Epithelial cell of esophagus (primary cell): ENCODE data around the gene ACP2.
A peak's percentile ranks its signal among the peaks of the same experiment; 100 is the strongest.
"Not testable (repeated sequence)": the region's sequence is repeated elsewhere in the genome, so short reads cannot be mapped to it uniquely, and the experiment has no call there.

Source experiments
- DNase-seq: peaks from one replicate; pipeline ENCODE4 v3.0.0; 2010; ENCODE audit warnings: low read depth
- H3K4me3 ChIP-seq: 2 replicates; pipeline ENCODE4 v1.5.1; 2011; ENCODE audit warnings: mild to moderate bottlenecking, low read length, control low read depth
- TF ChIP-seq, protein P1 (sequence below): IDR thresholded peaks from 2 replicates; pipeline ENCODE4 v1.5.1; 2011; ENCODE audit warnings: low read depth, mild to moderate bottlenecking, low read length, control low read depth, inconsistent platforms; ENCODE audit not compliant: insufficient read depth; ENCODE audit errors: missing control alignments

Gene ACP2

DNA sequence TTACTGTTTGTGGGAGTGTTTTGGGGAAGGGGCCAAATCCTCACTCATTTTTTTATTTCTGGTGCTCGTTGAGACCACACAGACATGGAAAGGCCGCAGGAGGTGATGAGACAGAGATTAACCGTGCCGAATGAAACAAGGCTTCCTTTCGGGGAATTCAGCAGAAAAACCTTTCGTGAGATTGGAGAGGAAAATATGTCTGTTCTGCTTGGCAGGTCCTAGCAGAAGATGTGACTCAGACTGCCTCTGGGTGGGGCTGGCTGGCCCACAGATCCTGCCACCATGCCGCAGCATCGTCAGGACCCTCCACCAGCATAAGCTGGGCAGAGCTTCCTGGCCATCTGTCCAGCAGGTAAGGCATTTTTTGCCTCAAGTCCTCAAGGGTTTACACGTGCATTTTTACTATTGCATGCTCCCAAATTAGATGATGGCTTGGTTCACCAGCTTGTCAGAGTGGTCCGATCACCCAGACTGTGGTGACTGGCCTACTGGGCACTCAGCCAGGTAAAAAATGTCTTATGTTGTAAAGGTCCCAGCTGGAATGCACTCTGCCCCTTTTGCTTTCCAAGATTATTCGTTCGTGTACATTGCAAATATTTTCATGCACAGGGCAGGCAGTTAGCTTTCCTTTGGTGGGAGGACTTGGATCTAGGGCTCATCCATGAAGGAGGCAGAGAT, 32.4 kb downstream of the ACP2 start:
- DNase-seq = peak; percentile 80
- peak overlapping the region; percentile 80 for H3K4me3 ChIP-seq
- TF ChIP-seq, protein P1, sequence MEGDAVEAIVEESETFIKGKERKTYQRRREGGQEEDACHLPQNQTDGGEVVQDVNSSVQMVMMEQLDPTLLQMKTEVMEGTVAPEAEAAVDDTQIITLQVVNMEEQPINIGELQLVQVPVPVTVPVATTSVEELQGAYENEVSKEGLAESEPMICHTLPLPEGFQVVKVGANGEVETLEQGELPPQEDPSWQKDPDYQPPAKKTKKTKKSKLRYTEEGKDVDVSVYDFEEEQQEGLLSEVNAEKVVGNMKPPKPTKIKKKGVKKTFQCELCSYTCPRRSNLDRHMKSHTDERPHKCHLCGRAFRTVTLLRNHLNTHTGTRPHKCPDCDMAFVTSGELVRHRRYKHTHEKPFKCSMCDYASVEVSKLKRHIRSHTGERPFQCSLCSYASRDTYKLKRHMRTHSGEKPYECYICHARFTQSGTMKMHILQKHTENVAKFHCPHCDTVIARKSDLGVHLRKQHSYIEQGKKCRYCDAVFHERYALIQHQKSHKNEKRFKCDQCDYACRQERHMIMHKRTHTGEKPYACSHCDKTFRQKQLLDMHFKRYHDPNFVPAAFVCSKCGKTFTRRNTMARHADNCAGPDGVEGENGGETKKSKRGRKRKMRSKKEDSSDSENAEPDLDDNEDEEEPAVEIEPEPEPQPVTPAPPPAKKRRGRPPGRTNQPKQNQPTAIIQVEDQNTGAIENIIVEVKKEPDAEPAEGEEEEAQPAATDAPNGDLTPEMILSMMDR = no peak

DNA sequence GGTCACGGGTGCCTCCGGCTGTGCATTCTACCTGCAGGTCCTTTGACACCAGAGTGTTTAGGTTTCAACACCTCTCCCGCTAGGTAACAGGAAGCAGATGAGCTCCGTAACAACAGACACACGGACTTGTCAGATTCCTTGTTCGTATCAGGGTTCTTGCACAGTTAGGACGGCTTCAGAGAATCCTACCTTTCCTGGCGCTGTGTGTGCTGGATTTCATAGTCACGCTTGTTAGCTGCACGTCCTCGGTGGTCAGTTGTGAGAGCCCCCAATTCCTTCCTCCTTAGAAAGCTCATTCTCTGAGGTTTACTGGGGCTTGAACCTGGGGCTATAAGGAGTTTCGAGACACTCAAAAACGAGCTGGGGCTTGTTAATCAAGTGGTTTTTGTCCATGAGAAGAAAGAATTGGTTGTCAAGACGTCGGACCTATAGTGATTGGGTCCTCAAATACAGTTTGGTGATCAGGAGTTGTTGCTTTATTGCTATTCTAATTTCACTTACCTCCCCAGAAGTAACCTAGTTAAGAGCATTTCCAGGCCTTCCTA, 33.2 kb downstream of the ACP2 start:
- peak overlapping the region; percentile 80 for H3K4me3 ChIP-seq
- DNase-seq = peak; percentile 82
- TF ChIP-seq, protein P1 = no peak

DNA sequence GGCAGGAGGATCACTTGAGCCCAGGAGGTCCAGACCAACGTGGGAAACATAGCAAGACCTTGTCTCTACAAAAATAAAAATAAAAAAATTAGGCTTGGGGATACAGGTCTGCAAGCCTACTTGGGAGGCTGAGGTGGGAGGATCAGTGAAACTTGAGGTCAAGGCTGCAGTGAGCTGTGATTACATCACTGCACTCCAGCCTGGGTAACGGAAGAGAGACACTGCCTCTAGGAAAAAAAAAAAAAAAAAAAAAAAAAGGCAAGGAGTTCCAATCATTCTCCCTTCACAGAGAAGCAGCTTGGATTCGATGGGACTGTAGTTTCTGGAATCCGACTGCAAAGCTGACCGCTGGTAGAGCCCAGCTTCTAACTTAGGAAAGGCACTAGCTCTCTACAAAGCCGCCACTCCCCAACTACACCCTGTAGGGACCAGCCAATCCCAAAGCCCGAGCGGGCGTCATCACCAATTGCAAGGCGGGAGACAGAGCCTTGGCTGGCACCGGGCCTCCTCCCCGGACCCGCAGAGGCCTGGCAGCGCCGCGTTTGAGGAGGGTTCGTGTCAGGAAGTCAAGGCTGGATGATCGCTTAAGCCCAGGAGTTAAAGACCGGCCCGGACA, 34.6 kb downstream of the ACP2 start:
- DNase-seq = peak; percentile 93
- TF ChIP-seq, protein P1 = no peak
- H3K4me3 ChIP-seq = peak overlapping the region; percentile 80

DNA sequence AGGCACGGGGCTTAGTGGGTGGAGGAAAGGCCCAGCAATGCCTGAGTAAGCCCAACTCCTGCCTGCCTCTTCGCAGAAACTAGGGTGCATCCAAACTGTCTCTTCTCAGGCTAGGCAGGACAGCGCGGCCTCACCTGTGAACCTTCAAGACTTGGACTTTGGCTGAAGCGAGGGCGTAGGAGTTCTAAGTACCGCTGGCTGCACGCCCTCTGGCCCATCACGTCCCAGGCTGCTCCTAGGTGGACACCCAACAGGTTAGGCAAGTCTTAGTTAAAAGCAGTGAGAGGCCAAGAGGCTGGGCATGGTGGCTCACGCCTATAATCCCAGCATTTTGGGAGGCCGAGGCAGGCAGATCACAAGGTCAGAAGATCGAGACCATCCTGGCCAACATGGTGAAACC, 35.7 kb downstream of the ACP2 start:
- DNase-seq = no peak
- TF ChIP-seq, protein P1 = no peak
- H3K4me3 ChIP-seq = no peak overlapping the region

DNA sequence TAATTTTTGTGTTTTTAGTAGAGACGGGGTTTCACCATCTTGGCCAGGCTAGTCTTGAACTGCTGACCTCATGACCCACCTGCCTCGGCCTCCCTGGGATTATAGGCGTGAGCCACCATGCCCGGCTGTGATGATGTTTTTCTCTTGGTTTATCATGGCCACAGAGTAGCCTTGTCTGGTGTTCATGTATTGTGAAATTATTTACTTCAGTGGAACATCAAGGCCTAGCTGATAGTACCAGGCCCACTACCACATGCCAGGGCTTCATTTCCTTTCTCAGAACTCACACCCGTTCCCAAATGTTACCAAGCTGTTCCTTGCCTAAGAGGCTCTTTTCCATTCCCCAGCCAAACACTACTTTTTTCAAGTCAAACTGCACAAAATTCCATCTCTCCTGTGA, 40.0 kb downstream of the ACP2 start:
- H3K4me3 ChIP-seq = no peak overlapping the region
- no peak for DNase-seq
- TF ChIP-seq, protein P1 = no peak

DNA sequence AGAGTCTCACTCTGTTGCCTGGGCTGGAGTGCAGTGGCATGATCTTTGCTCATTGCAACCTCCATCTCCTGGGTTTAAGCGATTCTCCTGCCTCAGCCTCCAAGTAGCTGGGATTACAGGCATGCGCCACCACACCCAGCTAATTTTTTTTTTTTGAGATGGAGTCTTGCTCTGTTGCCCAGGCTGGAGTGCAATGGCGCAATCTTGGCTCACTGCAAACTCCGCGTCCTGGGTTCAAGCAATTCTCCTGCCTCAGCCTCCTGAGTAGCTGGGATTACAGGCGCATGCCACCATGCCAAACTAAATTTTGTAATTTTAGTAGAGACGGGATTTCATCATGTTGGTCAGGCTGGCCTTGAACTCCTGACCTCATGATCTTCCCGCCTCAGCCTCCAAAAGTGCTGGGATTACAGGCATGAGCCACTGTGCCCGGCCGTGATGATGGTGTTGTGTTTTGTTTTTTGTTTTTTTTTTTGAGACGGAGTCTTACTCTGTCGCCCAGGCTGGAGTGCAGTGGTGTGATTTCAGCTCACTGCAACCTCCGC, 40.5 kb downstream of the ACP2 start:
- DNase-seq, H3K4me3 ChIP-seq: not testable (repeated sequence)

DNA sequence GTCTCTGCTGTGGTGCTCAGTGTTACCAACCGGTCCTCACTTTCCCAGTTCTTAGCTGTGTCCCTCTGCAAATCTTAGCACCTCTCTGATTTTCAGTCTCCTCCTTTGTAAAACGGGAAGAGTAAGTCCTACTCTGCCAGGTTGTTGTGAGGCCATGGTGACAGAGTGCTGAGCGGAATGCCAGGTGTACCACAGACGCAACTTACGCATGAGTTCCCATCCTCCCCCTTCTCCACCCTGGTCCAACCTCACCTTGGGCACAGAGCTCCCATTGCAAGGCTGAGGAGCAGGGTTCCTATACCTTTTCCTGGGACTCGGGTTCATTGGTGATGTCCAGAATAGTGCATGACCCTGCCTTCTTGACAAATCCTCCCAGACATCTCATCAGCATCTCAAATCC, 41.2 kb downstream of the ACP2 start:
- no peak for DNase-seq
- TF ChIP-seq, protein P1 = no peak
- no peak overlapping the region for H3K4me3 ChIP-seq

DNA sequence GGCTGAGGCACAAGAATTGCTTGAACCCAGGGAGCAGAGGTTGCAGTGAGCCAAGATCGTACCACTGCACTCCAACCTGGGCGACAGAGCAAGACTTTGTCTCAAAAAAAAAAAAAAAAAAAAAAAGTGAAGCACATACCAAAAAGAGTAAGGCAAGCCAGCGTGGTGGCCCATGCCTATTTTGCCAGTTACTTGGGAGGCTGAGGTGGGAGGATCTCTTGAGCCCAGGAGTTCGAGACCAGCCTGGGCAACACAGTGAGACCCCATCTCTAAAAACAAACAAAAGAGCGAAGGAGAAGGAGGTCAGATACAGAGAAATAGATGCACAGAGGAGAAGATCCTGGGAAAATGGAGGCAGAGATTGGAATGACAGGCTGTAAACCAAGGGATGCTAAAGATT, 42.0 kb downstream of the ACP2 start:
- DNase-seq, H3K4me3 ChIP-seq: not testable (repeated sequence)
